Neural progenitor cell (in vitro differentiated cells): ENCODE measurements around the gene LAD1.

Source experiments
- EZH2 ChIP-seq: fragments of 200-600 bp; sonication (generic); IDR thresholded peaks from 2 replicates; pipeline ENCODE4 v1.6.1; 2017; ENCODE audit warnings: antibody characterized with exemption, mild to moderate bottlenecking, moderate library complexity
- EZH2phosphoT487 ChIP-seq: fragments of 200-600 bp; sonication (generic); IDR thresholded peaks from 2 replicates; pipeline ENCODE4 v1.6.1; 2017; ENCODE audit warnings: antibody characterized with exemption
- TF ChIP-seq, protein P1 (sequence below): fragments of 200-600 bp; sonication (generic); IDR thresholded peaks from 2 replicates; pipeline ENCODE4 v1.5.1; 2017; ENCODE audit warnings: antibody characterized with exemption, mild to moderate bottlenecking

DNA sequence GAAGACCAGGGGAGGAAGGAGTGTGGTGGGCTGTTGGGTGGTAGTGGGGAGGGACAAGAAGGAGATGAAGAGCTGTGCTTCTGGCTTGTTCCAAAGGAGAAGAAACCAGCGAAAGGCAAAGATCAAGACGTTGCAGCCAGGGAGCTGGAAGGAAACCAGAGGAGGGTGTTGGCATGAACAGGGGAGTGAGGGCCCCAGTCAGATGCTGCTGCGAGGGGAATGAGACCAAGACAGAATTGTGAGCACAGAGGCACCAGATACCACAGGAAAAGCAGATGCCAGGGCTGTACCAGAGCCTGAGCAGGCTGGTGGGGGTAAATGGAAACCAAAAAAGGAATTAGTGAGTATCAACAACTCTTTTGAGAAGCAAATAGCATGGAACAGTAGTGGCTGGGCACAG, 6.0 kb downstream of the LAD1 start:
- no peak for TF ChIP-seq EZH2phosphoT487
- no peak for TF ChIP-seq EZH2
- TF ChIP-seq, protein P1, sequence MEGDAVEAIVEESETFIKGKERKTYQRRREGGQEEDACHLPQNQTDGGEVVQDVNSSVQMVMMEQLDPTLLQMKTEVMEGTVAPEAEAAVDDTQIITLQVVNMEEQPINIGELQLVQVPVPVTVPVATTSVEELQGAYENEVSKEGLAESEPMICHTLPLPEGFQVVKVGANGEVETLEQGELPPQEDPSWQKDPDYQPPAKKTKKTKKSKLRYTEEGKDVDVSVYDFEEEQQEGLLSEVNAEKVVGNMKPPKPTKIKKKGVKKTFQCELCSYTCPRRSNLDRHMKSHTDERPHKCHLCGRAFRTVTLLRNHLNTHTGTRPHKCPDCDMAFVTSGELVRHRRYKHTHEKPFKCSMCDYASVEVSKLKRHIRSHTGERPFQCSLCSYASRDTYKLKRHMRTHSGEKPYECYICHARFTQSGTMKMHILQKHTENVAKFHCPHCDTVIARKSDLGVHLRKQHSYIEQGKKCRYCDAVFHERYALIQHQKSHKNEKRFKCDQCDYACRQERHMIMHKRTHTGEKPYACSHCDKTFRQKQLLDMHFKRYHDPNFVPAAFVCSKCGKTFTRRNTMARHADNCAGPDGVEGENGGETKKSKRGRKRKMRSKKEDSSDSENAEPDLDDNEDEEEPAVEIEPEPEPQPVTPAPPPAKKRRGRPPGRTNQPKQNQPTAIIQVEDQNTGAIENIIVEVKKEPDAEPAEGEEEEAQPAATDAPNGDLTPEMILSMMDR, result no peak
